Hematopoietic multipotent progenitor cell treated with erythropoietin and hydrocortisone succinate and interleukin-3 and kit ligand, for 17 days (in vitro differentiated cells): ENCODE results near the gene LCN10.
"Not testable (repeated sequence)": the region's sequence is repeated elsewhere in the genome, so short reads cannot be mapped to it uniquely, and the experiment has no call there.

Source experiments
- DNase-seq: peaks from one replicate; pipeline ENCODE4 v3.0.0-alpha.2; 2015; ENCODE audit warnings: low spot score

LCN10 gene

DNA sequence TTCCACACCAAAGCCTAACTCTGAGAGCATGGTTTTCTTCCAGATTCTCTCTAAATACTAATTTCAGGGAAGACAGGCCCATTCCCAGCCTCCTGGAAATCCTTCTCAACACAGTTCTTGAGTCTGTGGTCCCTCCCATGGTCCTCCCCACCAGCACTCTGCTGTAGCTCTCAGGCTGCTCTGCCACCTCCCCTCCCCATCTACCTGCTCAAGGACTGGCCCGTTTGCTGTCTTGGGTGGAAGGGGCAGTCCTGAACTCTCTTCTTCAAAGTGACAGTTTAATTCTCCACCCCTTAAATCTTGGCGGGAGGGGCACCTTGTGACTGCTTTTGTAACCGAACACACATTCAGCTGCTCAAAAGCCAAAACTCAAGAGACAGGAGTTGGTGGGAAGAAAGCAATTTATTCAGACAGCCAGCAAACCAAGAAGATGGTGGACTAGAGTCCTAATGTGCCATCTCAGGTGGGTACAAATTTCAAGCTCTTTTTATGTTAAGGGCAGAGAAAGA lies 29.2 kb upstream of the LCN10 start:
- no peak for DNase-seq

DNA sequence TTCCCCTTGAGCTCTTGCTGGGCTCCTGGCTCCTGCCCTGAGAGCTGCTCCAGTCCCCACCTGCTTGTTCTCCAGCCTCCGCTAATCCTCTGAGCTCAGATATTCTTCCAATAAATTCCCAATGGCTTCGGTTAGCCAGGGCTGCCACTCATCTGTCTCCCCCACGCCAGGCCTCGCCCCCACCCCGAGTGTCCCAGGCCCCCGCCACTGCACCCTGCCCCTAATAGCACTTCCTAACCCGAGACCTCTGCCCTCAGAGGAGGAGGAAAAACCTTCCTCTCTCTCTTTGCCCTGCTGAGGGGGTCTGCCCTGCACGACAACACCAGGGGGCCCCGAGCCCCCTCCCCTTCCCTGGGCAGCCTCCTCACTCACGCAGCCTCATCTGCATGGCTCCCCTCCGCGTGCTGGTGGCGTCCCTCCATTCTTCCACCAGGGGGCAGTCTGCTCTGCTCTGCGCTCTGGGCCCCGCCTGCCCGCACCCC lies 27.0 kb upstream of the LCN10 start:
- no peak for DNase-seq

DNA sequence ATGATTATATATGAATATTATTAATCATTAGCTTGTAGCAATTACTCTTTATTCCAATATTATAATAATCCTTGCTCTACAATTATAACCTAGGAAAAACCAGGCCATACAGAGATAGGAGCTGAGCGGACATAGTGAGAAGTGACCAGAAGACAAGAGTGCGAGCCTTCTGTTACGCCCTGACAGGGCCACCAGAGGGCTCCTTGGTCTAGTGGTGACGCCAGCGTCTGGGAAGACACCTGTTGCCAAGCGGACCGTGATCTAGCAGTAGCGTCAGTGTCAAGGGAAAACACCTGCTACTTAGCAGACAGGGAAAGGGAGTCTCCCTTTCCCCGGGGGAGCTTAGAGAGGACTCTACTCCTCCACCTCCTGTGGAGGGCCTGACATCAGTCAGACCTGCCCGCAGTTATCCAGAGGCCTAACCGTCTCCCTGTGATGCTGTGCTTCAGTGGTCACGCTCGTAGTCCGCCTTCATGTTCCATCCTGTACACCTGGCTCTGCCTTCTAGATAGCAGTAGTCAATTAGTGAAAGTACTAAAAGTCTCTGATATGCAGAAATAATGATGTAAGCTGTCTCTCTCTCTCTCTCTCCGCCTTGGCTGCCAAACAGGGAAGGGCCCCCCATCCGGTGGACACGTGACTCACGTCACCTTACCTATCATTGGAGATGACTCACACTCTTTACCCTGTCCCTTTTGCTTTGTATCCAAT lies 23.8 kb upstream of the LCN10 start:
- DNase-seq = not testable (repeated sequence)

DNA sequence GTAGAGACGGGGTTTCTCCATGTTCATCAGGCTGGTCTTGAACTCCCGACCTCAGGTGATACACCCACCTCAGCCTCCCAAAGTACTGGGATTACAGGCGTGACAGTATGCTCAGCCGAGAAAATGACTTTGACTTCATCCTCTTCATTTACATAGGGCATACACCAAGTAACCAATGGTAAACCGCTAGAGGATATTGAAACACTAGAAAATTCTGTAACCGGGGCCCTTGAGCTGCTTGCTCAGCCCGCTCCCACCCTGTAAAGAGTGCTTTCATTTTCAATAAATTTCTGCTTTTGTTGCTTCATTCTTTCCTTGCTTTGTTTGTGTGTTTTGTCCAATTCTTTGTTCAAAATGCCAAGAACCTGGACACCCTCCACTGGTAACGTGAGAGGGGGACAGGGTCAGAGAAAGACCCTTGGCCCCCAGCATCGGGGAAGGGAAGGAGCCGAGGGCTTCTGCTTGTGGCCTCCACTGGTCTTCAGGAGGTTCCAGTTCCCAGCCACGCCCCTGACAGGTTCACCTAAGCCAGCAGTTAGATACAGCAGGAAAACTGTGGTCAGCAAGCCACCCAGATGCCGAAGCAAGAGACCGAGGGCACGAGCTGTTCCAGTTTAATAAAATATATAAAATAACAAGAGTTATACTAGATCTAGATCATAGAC lies 23.1 kb upstream of the LCN10 start:
- DNase-seq = not testable (repeated sequence)

DNA sequence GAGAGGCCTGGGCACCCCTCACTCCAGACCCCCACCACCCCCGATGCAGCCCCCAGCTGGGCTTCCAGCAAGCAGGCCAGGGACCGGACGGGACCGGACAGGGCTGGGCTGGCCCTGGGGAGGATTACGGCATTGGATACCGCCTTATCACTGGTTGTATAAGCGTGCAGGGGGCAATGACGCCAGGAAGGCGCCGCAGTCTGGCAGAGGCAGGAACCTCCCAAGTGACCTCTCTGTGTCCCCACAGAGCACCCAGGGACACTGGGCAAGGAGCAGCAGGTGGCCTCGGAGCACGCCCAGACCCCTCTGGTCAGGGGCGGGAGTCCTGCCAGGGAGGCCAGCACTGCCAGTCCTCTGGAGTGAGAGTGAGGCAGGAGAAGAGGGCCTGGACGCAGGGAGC lies 22.3 kb upstream of the LCN10 start:
- no peak for DNase-seq

DNA sequence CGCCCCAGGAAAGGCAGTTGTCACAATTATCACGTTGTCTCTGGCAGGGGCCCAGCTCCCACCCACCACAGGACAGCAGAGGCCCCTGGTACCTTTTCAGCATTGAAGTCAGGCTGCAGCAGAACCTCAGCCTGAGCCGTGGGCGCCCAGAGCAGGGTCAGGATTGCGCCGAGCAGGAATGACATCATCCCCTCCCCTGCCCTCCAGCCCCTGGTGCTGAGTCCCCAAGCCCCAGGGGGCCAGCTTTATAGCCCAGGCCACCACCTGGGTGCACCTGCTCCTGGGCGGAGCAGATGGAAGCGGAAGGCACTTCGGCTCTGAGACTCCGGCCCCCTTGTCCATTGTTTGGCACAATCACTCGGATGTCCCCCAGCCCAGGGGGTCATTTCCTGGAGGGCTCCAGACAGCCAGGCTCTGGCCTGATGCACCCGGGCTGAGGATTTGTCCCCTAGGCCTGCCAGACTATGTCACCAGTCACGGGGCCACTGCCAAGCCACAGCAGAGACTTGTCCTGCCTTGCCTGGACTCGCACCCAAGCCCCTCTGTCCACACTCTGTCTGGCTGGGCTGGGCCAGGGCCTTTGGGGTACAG lies 21.7 kb upstream of the LCN10 start, which contains the start of gene LCN15:
Gene LCN15 (minus strand): TSS at position 218 of the 591 bp plus-strand sequence. CDS start 30 bp downstream, at position 188.
- DNase-seq = no peak

DNA sequence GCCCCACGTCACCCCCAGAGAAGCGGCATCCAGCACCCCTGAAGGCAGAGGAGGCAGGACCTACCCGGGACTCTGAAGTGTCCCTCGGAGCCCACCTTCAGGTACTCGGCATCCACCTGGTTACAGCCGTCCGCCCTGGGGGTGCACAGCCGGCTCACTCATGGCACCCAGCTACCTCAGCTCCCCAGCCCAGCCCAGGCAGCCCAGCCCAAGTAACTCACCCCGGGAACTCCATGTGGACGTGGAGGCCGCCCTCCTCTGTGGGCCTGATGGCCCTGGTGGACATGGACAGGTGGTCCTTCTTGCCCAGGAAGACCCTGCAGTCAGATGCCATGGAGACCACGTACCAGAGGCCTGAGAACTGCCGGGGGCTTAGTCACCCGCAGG lies 20.9 kb upstream of the LCN10 start:
- no peak for DNase-seq

DNA sequence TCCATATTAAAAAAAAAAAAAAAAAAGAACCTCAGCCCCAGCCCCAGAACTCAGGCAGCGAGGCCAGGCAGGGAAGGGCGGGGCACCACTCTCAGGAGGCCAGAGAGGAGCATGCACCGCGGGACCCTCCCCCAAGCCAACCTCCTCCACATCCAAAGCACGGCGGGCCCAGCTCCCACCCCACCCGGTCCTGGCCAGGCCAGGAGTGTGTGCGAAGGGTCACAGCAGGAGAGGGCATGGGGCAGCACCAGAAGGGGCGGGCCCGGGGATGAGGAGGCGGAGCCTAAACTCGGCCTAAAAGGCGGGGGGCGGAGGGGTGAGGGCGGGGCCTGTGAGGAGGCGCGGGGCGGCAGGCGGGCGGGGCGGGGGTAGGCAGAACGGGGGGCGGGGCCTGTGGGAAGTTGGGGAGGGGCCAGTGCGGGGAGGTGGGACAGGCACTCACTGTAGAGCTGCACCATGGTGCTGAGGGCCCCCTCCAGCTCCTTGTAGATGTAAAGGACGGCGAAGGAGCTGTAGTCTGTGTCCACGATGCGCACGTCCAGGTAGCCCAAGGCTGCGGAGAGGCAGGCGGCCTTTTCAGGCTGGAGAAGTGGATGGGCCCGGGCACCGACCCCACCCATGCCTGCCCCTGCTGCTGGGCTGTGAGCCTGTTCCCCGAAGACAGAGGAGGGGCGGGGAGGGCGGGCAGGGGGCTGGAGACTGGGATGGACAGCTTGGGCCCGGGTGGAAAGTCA lies 20.3 kb upstream of the LCN10 start:
- DNase-seq = no peak

DNA sequence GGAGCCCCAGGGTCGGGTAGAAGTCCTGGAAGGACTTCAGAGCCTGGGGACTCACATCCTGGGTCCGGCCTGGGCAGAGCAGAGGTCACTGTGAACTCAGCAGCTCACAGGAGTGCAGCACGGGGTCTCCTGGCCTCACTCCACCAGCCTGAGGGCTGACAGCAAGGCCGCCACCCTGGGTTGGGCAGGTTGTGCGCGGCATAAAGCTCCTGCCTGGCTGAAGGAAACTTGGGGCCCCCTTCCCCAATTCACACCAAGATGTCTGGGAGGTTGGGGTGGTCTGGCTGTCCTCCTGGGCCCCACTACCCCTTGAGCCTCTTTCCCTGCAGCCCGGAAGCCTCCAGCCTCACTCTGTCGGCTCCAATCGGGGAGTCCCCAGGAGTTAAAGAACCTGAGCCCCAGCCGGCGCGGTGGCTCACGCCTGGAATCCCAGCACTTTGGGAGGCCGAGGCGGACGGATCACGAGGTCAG lies 19.5 kb upstream of the LCN10 start:
- DNase-seq = no peak

DNA sequence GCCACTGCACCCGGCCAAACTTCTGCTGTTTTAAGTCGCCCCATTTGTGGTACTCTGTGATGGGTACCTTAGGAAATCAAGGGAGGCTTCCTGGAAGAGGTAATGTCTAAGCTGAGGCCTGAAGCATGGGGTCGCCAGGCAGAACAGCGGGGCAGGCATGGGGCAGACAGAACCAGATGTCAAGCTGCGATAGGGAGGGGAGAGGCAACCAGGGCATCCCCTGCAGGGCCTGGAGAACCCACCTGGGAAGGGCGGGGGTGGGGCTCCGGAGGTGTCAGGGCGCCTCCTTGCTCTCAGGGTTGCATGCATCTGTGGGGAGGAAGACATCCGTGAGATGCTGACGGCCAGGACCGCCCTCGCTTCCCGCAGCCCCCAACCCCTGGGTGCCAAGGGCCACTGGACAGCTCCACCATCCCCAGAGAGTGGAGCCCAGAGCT lies 18.8 kb upstream of the LCN10 start:
- DNase-seq = no peak

DNA sequence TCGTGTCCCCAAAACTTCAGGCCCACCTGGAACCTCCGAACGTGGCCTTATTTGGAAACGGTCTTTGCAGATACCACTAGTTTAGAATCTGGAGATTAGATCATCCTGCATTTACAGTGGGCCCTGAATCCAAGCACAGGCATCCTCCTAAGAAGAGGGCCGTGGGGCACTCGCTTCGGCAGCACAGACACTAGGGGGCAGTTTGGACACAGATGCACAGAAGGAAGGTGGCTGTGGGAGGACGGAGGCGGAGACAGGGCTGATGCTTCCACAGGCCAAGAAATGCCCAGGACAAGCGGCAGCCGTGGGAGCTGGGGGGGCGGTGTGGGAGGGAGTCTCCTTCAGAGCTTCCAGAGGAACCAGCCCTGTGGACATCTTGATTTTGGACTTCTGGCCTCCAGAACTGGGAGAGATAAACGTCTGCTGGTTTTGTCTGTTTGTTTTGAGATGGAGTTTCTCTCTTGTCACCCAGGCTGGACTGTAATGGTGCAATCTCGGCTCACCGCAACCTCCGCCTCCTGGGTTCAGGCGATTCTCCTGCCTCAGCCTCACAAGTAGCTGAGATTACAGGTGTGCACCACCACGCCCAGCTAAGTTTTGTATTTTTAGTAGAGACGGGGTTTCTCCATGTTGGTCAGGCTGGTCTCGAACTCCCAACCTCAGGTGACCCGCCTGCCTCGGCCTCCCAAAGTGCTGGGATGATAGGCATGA lies 18.2 kb upstream of the LCN10 start:
- not testable (repeated sequence) for DNase-seq

DNA sequence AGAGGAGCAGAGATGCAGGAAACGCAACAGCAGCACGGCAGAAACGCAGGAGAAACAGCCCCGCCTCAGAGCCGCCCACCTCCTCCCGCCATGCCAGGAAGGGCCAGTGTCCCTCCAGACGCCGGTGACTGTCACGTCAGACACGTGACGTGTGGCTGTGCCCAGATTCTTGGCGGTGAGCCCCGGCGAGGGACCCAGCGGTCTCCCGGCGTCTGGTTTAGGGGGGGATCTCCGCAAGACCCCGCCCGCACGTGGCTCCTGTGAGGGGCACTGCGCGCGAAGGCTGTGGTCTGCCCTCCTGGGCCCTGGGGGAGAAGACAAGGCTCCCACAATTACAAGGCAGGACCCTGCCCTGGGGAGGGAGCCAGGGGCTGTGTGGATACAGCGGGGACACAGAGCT lies 17.7 kb upstream of the LCN10 start:
- no peak for DNase-seq

DNA sequence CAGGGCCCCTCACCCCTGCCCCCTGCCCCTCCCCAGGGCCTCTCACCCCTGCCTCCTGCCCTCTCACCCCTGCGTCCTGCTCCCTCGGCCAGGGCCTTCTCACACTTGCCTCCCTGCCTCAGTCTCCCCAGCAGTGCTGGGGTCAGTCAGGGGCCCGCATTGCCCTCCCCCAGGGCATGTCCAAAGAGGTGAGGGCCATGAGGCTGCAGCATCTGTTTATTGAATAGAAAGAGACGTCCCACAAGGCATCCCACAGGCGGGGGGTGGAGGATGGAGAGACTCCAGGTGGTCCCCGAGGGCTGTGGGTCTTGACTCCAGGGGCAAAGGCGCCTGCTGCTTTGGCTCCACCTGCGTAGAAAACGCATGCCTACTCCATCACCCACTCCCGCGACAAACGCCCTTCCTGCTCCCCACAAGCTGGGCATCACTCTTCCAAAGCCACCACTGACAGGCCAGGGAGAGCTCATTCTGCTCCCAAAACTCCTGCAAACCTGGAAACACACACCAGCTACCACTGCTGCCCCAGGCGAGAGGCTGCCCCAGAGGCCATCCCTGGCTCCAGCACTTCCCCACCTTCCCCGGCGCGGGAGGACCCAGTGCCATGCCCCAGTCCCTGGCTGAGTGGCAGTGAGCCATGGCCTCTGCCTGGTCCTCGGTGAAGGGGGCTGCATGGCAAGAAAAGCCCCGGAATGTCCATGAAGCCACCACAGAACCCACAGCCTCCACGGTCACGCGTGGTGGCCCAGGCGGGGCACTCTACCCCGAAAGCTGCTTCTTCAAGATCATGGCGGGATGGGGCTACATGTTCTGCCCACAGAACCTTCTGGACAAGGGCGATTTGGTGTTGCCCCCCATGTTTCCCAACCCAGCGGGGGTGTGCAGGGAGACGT lies 16.9 kb upstream of the LCN10 start:
- DNase-seq = no peak

DNA sequence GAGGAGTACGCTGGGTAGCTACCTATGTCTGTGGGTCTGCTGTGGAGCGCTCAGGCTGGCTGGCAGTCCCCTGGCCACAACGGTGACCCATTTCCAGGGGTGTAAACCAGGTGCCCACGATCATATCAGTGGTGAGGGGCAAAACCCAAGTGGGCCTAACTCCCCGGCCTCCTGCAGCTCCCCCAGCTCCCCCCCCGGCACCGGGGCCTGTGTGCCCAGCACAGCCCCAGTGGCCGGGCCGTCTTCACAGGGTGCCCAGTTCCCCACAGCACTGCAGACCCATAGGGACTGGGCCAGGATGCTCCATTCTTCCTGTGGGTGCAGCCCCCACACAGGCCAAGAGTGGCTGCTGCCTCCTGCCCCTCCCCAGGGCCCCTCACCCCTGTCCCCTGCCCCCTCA lies 16.3 kb upstream of the LCN10 start:
- no peak for DNase-seq

DNA sequence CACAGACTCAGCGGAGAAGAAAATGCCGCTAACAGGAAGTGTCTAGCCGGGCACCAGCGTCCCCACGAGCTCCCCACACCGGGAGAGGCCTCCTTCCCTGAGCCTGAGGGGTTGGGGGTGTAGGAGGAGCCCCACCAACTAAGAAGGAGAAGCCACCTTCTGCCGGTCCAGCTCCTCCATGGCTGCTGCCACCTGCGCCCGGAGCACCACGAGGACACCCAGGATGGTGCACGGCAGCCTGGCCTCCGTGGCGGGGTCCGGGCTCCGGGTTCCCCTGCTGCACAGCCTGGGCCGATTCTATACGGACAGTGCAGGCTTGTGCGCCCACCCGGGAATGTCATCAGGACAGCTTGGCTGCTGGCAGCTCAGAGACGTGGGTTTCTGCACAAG lies 15.0 kb upstream of the LCN10 start:
- DNase-seq = no peak

DNA sequence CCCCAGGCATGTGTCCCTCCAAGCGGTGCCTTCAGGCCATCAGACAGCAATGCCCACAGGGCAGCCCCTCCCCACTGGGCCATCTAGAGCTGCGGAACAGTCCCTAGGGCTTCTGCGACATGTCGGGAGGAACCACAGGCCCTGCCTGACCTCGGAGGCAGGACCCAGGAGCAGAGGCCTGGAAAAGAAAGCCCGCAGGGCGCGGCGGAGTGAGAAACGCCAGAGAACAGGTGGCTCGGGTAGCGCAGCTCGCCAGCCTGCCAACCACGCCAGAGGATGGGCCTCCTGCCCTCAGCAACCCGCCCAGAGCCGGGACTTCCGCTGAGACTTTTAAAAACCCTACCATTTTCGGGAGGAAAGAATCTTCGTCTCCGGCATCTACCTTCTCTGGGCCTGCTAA lies 14.6 kb upstream of the LCN10 start:
- no peak for DNase-seq

DNA sequence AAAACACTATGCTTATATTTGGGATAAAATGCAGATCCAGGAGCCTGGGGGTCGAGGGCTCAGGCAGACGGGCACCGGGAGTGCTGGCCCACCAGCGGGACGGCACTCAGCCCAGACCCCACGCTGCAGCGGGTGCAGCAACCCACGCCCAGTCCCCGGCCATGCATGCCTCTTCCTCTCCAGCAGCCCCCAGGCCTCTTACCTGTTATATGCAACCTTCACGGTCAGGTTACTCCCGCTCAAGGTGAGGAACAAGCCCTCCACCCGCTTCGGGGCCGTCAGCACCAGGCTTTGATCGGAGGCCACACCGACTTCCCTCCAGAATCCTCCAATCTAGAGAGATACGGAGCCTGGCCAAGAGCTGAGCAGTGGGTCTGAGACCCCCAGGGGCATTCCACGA lies 14.1 kb upstream of the LCN10 start:
- DNase-seq = no peak

DNA sequence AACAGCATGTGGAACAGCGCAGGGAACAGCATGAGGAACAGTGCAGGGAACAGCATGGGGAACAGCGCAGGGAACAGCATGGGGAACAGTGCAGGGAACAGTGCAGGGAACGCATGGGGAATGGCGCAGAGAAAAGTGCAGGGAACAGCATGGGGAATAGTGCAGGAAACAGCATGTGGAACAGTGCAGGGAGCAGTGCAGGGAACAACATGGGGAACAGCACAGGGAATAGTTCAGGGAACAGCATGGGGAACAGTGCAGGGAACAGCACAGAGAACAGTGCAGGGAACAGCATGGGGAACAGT lies 13.3 kb upstream of the LCN10 start:
- no peak for DNase-seq

DNA sequence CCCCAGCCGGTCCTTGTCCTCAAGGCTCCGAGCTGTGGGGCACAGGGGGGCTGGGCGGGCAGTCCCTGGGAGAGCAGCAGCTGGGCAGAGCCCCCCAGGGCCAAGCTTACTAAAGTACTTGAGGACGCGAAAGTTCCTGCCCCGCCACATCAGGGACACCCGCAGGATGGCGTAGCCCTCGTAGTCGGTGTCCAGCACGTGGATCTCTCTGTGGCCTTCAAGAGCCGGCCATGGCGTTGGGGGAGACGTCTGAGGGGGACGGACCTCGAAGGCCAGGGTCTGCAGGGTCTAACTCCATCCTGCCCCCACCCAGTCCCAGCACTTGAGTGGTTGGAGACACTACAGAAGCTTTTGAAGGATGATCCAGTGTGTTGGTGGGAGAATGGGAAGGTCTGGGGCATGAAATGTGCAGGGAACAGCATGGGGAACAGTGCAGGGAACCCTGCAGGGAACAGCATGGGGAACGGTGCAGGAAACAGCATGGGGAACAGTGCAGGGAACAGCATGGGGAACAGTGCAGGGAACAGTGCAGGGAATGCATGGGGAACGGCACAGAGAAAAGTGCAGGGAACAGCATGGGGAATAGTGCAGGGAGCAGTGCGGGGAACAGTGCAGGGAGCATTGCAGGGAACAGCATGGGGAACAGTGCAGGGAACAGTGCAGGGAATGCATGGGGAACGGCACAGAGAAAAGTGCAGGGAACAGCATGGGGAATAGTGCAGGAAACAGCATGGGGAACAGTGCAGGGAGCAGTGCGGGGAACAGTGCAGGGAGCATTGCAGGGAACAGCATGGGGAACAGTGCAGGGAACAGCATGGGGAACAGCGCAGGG lies 12.8 kb upstream of the LCN10 start:
- not testable (repeated sequence) for DNase-seq
